Measurements from ENCODE around the gene MYB. TPM values are rescaled to one million over a fixed set of nuclear protein-coding genes. Genes with fewer than 3 reads are reported as not detected.

Gene MYB
- total RNA-seq, 4 donors from 2014 or later, result 0.13 to 1.2 (median 0.93) TPM; not detected in 1

- TF ChIP-seq POLR2A (IDR thresholded peaks at IDR 0.05) (no peak), POLR2AphosphoS5 (IDR thresholded peaks at IDR 0.05) (no peak), EP300 (IDR thresholded peaks at IDR 0.05) (no peak), CTCF (IDR thresholded peaks at IDR 0.05) (no peak)
- 54 to 79% methylated on average over 3 of the region's 3 CpGs for WGBS, 2 donors (ENCODE audit: low coverage in 1 of 2)
- no peaks in the 10 kb centered on the region for H3K27me3 ChIP-seq
- no peak overlapping the region for H3K27ac ChIP-seq
- no peak overlapping the region for H3K4me3 ChIP-seq
- no peak for ATAC-seq
- no peaks in the 10 kb centered on the region for H3K4me1 ChIP-seq
- no peaks in the 10 kb centered on the region for H3K36me3 ChIP-seq
- no peaks in the 10 kb centered on the region for H3K9me3 ChIP-seq
These were observed 10.3 kb upstream of the MYB start for GRCh38 chr6:135170849-135171248.

- H3K4me3 ChIP-seq, result no peak overlapping the region
- ATAC-seq, result no peak
These were observed 7.7 kb upstream of the MYB start for GRCh38 chr6:135173242-135173988.

GRCh38 chr6:135173989-135174484 is 7.1 kb upstream of the MYB start:
- Histone ChIP-seq H3K4me1 (no peaks in the 10 kb centered on the region), H3K27me3 (no peaks in the 10 kb centered on the region)
- no peak for ATAC-seq

More at GRCh38 chr6:135173242-135173988, 7.7 kb upstream of the MYB start:
- Histone ChIP-seq H3K27me3 (no peaks in the 10 kb centered on the region), H3K4me1 (no peaks in the 10 kb centered on the region), H3K27ac (no peak overlapping the region), H3K9me3 (no peaks in the 10 kb centered on the region), H3K36me3 (no peaks in the 10 kb centered on the region)
- TF ChIP-seq POLR2AphosphoS5 (IDR thresholded peaks at IDR 0.05), result no peak
- TF ChIP-seq CTCF (IDR thresholded peaks at IDR 0.05), result no peak
- no peak for TF ChIP-seq EP300 (IDR thresholded peaks at IDR 0.05)
- TF ChIP-seq POLR2A (IDR thresholded peaks at IDR 0.05), result no peak
- WGBS, 2 donors (ENCODE audit: low coverage in 1 of 2), result 83 to 90% methylated on average over 3 of the region's 3 CpGs

GRCh38 chr6:135176058-135176457 is 5.0 kb upstream of the MYB start:
- no peak for ATAC-seq
- TF ChIP-seq POLR2AphosphoS5 (IDR thresholded peaks at IDR 0.05), result no peak
- no peak for TF ChIP-seq CTCF (IDR thresholded peaks at IDR 0.05)
- TF ChIP-seq EP300 (IDR thresholded peaks at IDR 0.05), result no peak
- no peak for TF ChIP-seq POLR2A (IDR thresholded peaks at IDR 0.05)
- no peaks in the 10 kb centered on the region for H3K27me3 ChIP-seq

More at GRCh38 chr6:135173989-135174484, 7.1 kb upstream of the MYB start:
- TF ChIP-seq CTCF (IDR thresholded peaks at IDR 0.05), result no peak
- no peak for TF ChIP-seq POLR2A (IDR thresholded peaks at IDR 0.05)
- TF ChIP-seq POLR2AphosphoS5 (IDR thresholded peaks at IDR 0.05), result no peak
- TF ChIP-seq EP300 (IDR thresholded peaks at IDR 0.05), result no peak
- Histone ChIP-seq H3K9me3 (no peaks in the 10 kb centered on the region), H3K27ac (no peak overlapping the region), H3K36me3 (no peaks in the 10 kb centered on the region), H3K4me3 (no peak overlapping the region)

GRCh38 chr6:135176464-135176863 is 4.6 kb upstream of the MYB start:
- H3K27me3 ChIP-seq, result no peaks in the 10 kb centered on the region
- no peak overlapping the region for H3K27ac ChIP-seq
- no peaks in the 10 kb centered on the region for H3K36me3 ChIP-seq
- no peak overlapping the region for H3K4me3 ChIP-seq
- TF ChIP-seq POLR2A (IDR thresholded peaks at IDR 0.05) (no peak), EP300 (IDR thresholded peaks at IDR 0.05) (no peak), POLR2AphosphoS5 (IDR thresholded peaks at IDR 0.05) (no peak), CTCF (IDR thresholded peaks at IDR 0.05) (no peak)
- WGBS, 2 donors (ENCODE audit: low coverage in 1 of 2), result 85 to 86% methylated on average over 5 to 6 of the region's 6 CpGs
- H3K4me1 ChIP-seq, result peaks cover 0 to 10% (median 0%) of the 10 kb centered on the region in 3 donors
- H3K9me3 ChIP-seq, result no peaks in the 10 kb centered on the region
- no peak for ATAC-seq

More at GRCh38 chr6:135176058-135176457, 5.0 kb upstream of the MYB start:
- Histone ChIP-seq H3K36me3 (no peaks in the 10 kb centered on the region), H3K4me1 (peaks cover 0 to 10% (median 0%) of the 10 kb centered on the region in 3 donors), H3K27ac (no peak overlapping the region), H3K4me3 (no peak overlapping the region), H3K9me3 (no peaks in the 10 kb centered on the region)
